NCI-H1048 (cell line): ENCODE results near the gene GLUD1.
A peak's percentile ranks its signal among the peaks of the same experiment; 100 is the strongest.
"Not testable (repeated sequence)": the region's sequence is repeated elsewhere in the genome, so short reads cannot be mapped to it uniquely, and the experiment has no call there.

Experiments used
- DNase-seq: peaks from one replicate; lab custom pipeline; 2025; lab: John Stamatoyannopoulos, UW

Gene GLUD1

GRCh38 chr10:87094373-87095235 lies at the start of gene GLUD1, which contains the start of gene SHLD2:
Gene GLUD1, minus strand, starts transcription at chr10:87094843. Its CDS starts 74 bp downstream, at chr10:87094769.
Gene SHLD2, plus strand, starts transcription at chr10:87095206. Its CDS starts 56,149 bp downstream, at chr10:87151355.
- DNase-seq, result peak; percentile 38

GRCh38 chr10:87143109-87143418 lies 48.4 kb upstream of the GLUD1 start:
- DNase-seq, result not testable (repeated sequence)

DNA sequence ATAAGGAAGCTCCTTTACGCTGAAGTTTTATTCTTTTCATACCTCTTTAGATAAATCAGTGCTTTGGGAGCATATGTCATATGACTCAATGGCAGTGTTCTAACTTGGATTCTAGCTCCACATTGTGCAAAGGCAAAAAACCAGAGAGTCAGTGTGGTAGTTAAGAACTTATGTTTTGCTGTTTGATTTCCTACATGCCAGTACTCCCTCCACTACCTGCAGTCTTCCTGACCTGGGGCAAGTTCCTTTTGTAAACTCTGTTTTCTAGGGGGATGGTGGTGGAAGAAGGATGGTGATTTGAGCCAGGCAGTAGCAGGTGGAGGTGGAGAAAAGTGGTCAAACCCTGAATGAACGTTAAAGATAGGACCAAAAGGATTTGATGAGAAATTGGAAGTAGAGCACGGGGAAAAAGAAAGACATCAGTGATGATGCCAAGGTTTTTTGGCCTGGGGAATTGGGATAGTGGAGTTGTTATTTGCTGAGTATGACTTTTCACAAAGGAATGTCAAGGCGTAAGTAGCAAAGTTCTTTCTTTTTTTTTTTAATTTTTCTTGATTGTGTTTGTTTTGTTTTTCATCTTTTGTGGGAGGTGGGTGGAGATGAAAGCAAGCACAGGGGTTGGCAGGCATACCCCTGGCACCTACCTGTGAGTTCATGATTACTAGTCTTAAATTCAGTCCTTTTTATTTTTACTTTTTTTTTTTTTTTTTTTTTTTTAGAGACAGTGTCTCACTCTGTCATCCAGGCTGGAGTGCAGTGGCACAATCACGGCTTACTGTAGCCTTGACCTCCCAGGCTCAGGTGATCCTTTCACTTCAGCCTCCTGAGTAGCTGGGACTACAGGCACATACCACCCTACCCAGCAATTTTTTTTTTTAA lies 47.8 kb upstream of the GLUD1 start:
- not testable (repeated sequence) for DNase-seq

DNA sequence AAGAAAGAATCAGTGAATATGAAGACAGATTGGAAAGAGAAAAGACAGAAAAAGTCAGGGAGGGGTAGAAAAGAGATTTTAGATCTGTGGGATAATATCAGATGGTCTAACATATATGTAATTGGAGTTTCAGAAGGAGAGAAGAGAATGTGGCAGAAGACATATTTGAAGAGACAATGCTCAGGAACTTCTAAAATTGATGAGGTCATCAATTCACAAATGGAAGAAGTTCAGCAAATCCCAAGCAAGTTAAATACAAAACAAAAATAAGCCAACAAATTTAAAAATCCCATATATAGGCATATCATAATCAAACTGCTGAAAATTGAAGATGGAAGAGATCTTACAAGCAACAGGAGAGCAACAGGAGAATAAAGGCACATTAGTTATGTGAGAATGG lies 42.8 kb upstream of the GLUD1 start:
- not testable (repeated sequence) for DNase-seq

DNA sequence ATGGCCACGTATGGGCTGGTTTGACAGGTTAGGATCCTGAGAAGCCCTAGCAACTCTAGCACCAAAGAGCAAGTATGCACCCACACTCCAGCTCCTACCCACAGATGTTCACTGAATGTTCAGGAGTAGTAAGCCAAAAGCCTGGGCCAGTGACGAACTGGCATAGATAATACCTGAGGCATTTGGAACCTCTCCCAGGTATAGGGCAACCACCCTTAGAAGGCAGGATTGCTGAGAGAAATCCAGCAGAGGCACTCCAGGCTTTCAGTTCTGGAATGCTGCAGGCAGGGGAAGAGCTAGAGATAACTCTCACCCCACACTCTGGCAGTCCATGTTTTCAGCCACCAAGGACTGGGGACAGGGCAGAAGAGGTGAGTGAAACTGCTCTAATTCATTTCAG lies 39.8 kb upstream of the GLUD1 start:
- not testable (repeated sequence) for DNase-seq

DNA sequence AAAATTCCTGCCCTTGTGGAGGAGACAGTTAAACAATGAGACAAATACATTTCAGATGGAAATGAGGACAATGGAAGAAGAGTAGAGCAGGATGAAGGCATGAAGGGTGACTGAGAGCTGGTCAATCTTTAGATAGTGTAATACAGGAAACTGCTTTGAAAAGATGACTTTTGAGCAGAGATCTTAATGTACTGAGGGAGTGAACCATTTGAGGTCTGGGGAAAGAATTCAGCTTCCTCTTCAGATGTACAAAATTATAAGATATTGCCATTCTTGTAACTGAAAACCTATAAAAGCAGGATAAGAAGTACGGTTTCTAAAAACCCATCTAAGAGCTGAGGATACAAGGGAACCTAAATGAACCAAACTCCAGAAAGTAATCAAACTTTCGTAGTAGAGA lies 39.3 kb upstream of the GLUD1 start:
- DNase-seq, result not testable (repeated sequence)

GRCh38 chr10:87132176-87132575 lies 37.5 kb upstream of the GLUD1 start:
- not testable (repeated sequence) for DNase-seq

DNA sequence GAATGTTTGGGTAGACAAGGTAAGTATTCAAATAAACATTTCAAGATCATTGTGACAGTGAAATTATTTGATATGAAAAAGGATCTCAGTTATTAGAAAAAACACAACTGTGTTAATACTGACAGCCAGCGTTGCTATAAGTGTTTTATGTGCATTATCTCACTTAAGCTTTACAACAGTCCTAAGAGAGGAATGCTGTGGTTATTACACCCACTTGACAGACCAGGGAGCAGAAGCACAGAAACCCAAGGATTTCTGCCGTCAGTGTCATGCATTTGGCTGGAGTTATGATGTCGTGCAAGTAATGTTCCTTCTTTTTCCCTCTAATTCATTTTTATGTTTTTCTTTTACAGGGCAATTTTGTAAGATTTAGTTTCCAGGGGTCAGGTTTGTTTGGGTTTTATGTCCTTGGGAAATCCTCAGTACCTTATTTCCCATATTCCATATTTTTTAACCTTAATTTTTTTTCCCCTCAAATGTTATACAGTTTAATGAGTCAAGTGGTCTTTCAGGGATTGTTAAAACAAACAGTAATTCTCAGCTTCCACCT lies 33.0 kb upstream of the GLUD1 start:
- DNase-seq, result not testable (repeated sequence)

DNA sequence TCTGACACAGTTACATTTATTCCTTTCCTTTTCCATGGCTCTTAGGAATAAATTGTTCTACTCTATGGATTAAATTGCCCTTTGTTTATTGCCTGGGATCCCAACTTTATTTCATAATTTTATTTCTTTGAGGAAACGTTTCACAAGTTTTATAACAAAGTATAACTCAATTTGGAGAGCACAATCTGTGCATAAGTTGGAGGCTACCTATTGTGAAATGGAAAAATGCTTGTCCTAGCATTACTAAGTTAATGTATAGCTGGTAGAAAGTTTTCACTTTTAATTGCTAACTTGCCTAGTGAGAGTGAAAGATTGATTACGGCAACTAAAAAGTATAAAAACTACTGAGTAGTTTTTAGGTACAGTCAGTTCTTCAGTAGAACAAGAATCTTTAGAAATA lies 32.4 kb upstream of the GLUD1 start:
- not testable (repeated sequence) for DNase-seq

- DNase-seq, result not testable (repeated sequence)
Observed at GRCh38 chr10:87123351-87123750, 28.7 kb upstream of the GLUD1 start.

DNA sequence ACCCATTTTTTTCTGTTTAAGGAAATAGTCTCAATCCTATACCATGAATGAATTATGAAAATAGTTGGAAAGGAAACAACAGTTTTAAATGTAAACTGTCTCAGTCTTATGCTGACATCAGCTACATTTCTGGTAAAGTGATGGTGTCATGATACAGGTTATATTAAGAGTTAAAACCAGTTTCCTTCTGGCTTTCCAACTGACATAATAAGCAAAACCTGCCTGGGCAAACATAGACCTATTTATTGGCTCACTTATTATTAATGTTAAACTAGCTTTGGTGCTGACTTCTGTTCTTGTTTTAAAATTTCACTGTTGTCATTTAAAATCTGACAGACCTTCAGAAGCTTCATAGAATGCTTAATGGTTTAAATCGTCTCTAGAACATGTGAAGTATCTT lies 24.4 kb upstream of the GLUD1 start:
- not testable (repeated sequence) for DNase-seq

DNA sequence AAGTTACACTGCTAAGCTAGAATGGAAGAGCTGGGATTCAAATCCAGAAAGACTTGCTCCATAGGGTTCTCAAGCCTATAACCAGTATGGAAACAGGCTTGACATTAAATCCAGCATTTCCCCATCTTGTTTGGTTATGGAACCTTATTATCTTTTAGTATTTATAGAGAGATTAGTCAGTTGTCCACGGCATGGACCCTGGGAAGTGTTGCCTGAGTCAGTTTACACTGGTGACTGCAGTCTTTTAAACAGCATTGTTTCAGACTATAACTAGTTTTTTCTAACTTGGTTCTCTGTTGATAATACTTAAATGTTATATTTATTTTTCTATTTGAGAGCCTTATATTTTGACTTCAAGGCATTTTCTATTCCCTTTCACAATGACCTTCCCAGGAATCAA lies 23.5 kb upstream of the GLUD1 start:
- DNase-seq, result not testable (repeated sequence)

DNA sequence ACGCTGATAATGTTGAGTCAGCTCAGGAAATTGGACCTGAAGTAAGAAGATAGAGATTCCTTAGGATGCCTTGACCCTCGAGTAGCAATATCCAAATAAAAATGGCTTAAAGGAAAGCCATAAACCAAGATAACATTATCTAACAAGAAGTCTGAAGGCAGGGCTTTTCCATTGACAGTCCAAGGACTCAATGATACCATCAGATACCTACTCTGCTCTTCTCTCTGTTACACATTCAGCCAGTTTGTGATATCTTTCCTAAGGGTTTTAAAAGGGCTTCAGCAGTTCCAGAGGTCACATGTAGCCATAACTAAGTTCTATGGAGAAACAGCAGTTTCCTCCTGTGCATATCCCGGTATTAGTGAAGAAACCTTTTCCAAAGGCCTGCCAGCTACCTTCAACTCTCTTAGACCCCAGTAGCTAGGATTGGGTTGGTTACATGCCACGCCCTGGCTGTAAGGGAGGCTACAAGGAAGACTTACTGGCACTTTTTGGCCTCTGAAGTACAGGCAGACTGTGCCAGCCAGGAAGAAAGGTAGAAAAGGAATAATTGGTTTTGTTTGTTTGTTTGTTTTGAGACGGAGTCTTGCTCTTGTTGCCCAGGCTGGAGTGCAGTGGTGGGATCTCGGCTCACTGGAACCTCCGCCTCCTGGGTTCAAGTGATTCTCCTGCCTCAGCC lies 10.9 kb upstream of the GLUD1 start:
- no peak for DNase-seq

DNA sequence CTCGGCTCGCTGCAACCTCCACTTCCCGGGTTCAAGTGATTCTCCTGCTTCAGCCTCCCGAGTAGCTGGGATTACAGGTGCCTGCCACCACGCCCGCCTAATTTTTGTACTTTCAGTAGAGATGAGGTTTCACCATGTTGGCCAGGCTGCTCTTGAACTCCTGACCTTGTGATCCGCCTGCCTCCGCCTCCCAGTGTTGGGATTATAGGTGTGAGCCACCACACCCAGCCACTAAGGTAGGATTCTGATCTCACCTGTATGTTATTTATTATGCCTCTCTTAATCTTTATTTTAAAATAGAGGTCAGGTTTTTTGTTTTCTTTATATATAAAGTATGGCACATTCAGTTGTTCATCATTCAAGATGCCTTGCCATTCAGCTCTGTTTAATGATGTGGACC lies 10.1 kb upstream of the GLUD1 start:
- DNase-seq, result not testable (repeated sequence)

DNA sequence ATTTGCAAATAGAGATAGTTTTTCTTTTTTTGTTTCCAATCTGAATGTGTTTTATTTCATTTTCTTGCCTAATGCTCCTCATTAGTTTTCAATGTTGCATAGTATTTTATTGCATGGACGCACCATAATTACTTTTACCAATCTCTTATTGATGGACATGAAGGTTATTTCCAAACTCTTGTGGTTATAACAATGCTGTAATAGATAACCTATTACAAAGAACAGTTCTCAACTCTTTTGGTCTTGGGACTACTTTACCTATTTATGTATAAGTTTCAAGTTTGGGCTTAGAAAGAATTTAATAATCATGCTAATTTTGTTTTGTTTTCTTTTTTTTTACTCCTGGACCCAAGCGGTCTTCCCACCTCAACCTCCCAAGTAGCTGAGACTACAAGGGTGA lies 7.4 kb upstream of the GLUD1 start:
- DNase-seq, result no peak

DNA sequence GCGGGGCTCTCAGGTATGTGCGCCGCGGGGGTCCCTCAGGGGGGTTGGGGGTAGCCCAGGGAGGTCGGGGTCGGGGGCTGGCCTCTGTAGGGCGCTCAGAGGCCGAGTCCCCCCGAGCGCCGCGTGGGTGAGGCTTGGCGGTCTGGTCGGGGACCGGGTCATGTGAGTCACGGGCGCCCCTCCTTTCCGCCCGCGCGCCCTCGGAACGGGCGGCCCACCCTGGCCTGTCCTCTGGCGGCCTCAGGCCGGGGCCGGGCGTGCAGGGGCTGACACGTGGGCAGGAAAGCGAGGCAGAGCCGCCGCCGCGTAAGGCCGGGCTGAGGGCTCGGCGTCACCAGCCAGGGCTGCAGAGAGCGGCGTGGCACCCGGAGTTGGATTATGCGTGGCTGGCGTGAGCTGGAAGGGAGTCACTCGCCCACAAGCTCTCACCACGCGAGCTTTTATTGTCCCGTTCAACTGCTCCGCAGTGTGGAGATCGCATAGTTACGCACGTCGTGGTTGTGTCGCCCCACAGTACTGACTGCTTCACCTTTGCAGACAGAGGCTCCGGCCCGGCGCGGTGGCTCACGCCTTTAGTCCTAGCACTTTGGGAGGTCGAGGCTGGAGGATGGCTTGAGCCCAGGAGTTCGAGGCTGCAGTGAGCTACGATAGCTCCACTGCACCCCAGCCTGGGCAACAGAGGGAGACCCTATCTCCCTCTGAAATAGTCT lies 748 bp upstream of the GLUD1 start:
- DNase-seq, result no peak

GRCh38 chr10:87093632-87094372 lies 841 bp downstream of the GLUD1 start:
- DNase-seq, result no peak

- no peak for DNase-seq
Observed at GRCh38 chr10:87092861-87093631, 1.6 kb downstream of the GLUD1 start.

DNA sequence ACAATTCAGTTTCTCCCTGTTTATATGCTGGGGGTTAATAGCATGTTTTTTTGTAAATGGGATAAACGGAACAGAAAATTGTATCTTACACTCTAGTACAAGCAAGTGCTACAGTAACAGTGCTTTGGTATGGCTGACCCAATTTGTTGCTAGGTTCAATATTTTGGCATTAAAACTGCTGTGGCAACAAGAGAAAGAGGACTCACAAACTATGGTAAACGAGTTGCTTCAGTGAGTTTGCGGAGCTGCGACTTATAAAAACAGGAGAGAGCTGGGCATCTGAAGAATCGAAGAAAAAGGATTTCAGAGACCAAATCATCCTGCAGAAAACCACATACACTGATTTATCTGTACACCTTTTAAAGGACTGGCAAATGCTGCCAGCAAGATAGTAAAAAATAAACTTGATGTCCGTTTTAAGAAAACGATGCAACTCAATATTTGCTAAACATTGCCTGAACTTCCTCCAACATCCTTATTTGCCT lies 2.2 kb downstream of the GLUD1 start:
- no peak for DNase-seq

DNA sequence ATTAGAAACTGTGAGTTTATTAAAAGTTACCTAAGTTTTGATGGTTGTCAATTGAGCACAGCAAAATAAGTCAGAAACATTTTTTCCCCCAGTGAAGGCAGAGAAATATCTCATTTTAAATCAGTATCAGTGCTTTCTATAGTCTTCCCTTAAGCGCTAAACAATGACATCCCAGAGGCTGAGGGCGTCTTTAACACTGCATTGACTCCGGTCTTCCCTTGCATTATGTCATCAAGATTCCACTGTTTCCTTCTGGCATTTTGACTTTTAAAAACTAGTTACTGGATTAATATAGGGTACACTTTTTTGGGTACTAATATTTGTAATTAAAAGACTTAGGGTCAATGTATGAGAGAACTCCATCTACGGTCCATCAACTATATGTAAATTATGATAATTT lies 3.9 kb downstream of the GLUD1 start:
- no peak for DNase-seq
